ENCODE data around the gene PM20D2. TPM values are rescaled to one million over a fixed set of nuclear protein-coding genes. Genes with fewer than 3 reads are reported as not detected.

The PM20D2 gene
- polyA plus RNA-seq, 3 donors, result 1.2 to 2.1 (median 1.4) TPM

DNA sequence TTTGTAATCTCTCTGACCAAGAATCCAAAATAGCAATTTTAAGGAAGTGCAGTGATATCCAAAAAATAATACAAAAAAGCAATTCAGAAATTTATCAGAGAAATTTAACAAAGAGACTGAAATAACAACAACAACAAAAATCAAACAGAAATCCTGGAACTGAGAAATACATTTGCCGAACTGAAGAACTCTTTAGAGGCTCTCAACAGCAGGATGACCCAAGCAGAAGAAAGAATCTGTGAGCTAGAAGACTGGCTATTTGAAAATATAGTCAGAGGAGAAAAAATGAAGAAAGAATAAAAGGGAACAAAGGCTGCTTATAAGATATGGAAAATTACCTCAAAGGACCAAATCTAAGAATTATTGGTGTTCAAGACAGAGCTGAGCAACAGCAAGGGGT, 48.7 kb downstream of the PM20D2 start:
- H3K79me2 ChIP-seq (ENCODE audit: insufficient read depth, low read length), result no peaks in the 10 kb centered on the region
- H3K4me2 ChIP-seq (replicated peaks; ENCODE audit: extremely low read depth, low read length, poor library complexity, severe bottlenecking), result no peak overlapping the region
- no peaks in the 10 kb centered on the region for H3K4me1 ChIP-seq (ENCODE audit: control insufficient read depth in 1 of 2, insufficient read depth in 2 of 2, low read length in 2 of 2)
- no peak overlapping the region for H3K9ac ChIP-seq (ENCODE audit: insufficient read depth, low read length, poor library complexity, severe bottlenecking)
- intact Hi-C loops (cut with micrococcal nuclease), result no loop called here
- peaks cover 0 to 3% (median 2%) of the 10 kb centered on the region in 3 donors for H3K27me3 Mint-ChIP-seq (ENCODE audit: low read depth in 3 of 3)
- peaks cover 16 to 30% (median 22%) of the 10 kb centered on the region in 7 donors for H3K9me3 Mint-ChIP-seq
- peaks cover 6% of the 10 kb centered on the region for H3K4me1 Mint-ChIP-seq
- no peak overlapping the region for H2AFZ ChIP-seq (ENCODE audit: insufficient read depth, low read depth, low read length, poor library complexity, severe bottlenecking)
- H4K20me1 ChIP-seq (ENCODE audit: insufficient read depth, low read length), result no peaks in the 10 kb centered on the region
- no peaks in the 10 kb centered on the region for H3K27me3 ChIP-seq (ENCODE audit: control insufficient read depth in 2 of 2, insufficient read depth in 2 of 2, low read length in 2 of 2)
- H3K36me3 ChIP-seq (replicated peaks in 1 of 2; ENCODE audit: control insufficient read depth in 1 of 2, insufficient read depth in 2 of 2, low read length in 2 of 2), result no peaks in the 10 kb centered on the region
- no peak for DNase-seq
- TF ChIP-seq, protein P1, sequence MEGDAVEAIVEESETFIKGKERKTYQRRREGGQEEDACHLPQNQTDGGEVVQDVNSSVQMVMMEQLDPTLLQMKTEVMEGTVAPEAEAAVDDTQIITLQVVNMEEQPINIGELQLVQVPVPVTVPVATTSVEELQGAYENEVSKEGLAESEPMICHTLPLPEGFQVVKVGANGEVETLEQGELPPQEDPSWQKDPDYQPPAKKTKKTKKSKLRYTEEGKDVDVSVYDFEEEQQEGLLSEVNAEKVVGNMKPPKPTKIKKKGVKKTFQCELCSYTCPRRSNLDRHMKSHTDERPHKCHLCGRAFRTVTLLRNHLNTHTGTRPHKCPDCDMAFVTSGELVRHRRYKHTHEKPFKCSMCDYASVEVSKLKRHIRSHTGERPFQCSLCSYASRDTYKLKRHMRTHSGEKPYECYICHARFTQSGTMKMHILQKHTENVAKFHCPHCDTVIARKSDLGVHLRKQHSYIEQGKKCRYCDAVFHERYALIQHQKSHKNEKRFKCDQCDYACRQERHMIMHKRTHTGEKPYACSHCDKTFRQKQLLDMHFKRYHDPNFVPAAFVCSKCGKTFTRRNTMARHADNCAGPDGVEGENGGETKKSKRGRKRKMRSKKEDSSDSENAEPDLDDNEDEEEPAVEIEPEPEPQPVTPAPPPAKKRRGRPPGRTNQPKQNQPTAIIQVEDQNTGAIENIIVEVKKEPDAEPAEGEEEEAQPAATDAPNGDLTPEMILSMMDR (IDR thresholded peaks at IDR 0.05), result no peak
- no peak overlapping the region for H3K4me3 Mint-ChIP-seq
- H3K27ac Mint-ChIP-seq, result no peak overlapping the region
- H3K4me3 ChIP-seq (replicated peaks in 1 of 3; ENCODE audit: low read depth in 2 of 3, low read length in 3 of 3), result no peak overlapping the region
- no peak overlapping the region for H3K27ac ChIP-seq (ENCODE audit: low read depth in 1 of 2, low read length in 2 of 2)
- 100% methylated on average over 1 of the region's 1 CpG for WGBS (ENCODE audit: insufficient coverage)
- peaks cover 15 to 19% of the 10 kb centered on the region in 2 donors for H3K9me3 ChIP-seq (replicated peaks in 1 of 2; ENCODE audit: control insufficient read depth in 1 of 2, insufficient read depth in 1 of 2, low read length in 2 of 2)
- no peaks in the 10 kb centered on the region for H3K36me3 Mint-ChIP-seq

- H3K9me3 ChIP-seq (replicated peaks in 1 of 2; ENCODE audit: control insufficient read depth in 1 of 2, insufficient read depth in 1 of 2, low read length in 2 of 2), result peaks cover 15 to 19% of the 10 kb centered on the region in 2 donors
- H3K27me3 ChIP-seq (ENCODE audit: control insufficient read depth in 2 of 2, insufficient read depth in 2 of 2, low read length in 2 of 2), result no peaks in the 10 kb centered on the region
- no peaks in the 10 kb centered on the region for H3K36me3 Mint-ChIP-seq
- no peaks in the 10 kb centered on the region for H3K36me3 ChIP-seq (replicated peaks in 1 of 2; ENCODE audit: control insufficient read depth in 1 of 2, insufficient read depth in 2 of 2, low read length in 2 of 2)
- H3K4me1 Mint-ChIP-seq, result peaks cover 6% of the 10 kb centered on the region
- H3K4me3 Mint-ChIP-seq, result no peak overlapping the region
- H3K4me2 ChIP-seq (replicated peaks; ENCODE audit: extremely low read depth, low read length, poor library complexity, severe bottlenecking), result no peak overlapping the region
- no peaks in the 10 kb centered on the region for H3K79me2 ChIP-seq (ENCODE audit: insufficient read depth, low read length)
- H3K27ac Mint-ChIP-seq, result no peak overlapping the region
- H3K9me3 Mint-ChIP-seq, result peaks cover 16 to 30% (median 22%) of the 10 kb centered on the region in 7 donors
- H3K4me1 ChIP-seq (ENCODE audit: control insufficient read depth in 1 of 2, insufficient read depth in 2 of 2, low read length in 2 of 2), result no peaks in the 10 kb centered on the region
- no peak overlapping the region for H3K27ac ChIP-seq (ENCODE audit: low read depth in 1 of 2, low read length in 2 of 2)
- intact Hi-C loops (cut with micrococcal nuclease), result no loop called here
- WGBS (ENCODE audit: insufficient coverage), result 83% methylated on average over 3 of the region's 4 CpGs
- TF ChIP-seq, protein P1 (IDR thresholded peaks at IDR 0.05), result no peak
- peaks cover 0 to 3% (median 2%) of the 10 kb centered on the region in 3 donors for H3K27me3 Mint-ChIP-seq (ENCODE audit: low read depth in 3 of 3)
- H4K20me1 ChIP-seq (ENCODE audit: insufficient read depth, low read length), result no peaks in the 10 kb centered on the region
- DNase-seq, result no peak
- H2AFZ ChIP-seq (ENCODE audit: insufficient read depth, low read depth, low read length, poor library complexity, severe bottlenecking), result no peak overlapping the region
- H3K4me3 ChIP-seq (replicated peaks in 1 of 3; ENCODE audit: low read depth in 2 of 3, low read length in 3 of 3), result no peak overlapping the region
- no peak overlapping the region for H3K9ac ChIP-seq (ENCODE audit: insufficient read depth, low read length, poor library complexity, severe bottlenecking)
These were observed 51.3 kb downstream of the PM20D2 start for GRCh38 chr6:89197141-89197540.

Data from CD14-positive monocyte (primary cell).